HepG2 (cell line): ENCODE measurements around the gene CHID1. TPM values are rescaled to one million over a fixed set of nuclear protein-coding genes. Genes with fewer than 3 reads are reported as not detected.

Source experiments
- AFF4 ChIP-seq: sonication (generic); formaldehyde crosslinking; IDR thresholded peaks from 2 replicates; pipeline ENCODE4 v1.4.0; 2020; ENCODE audit warnings: missing genetic modification reagents
- CEBPG ChIP-seq: IDR thresholded peaks from 2 replicates; pipeline ENCODE4 v1.6.1; 2016
- CREB3 ChIP-seq: sonication (generic); formaldehyde crosslinking; IDR thresholded peaks from 2 replicates; pipeline ENCODE4 v1.5.0; 2020; ENCODE audit warnings: missing genetic modification reagents
- MTF1 ChIP-seq: sonication (generic); formaldehyde crosslinking; IDR thresholded peaks from 2 replicates; pipeline ENCODE4 v1.5.0; 2020; ENCODE audit warnings: missing genetic modification reagents
- NR2C2 ChIP-seq: sonication (generic); formaldehyde crosslinking; IDR thresholded peaks from 2 replicates; pipeline ENCODE4 v1.4.0; 2020; ENCODE audit warnings: missing genetic modification reagents, mild to moderate bottlenecking, moderate library complexity, borderline replicate concordance
- PHB2 ChIP-seq: fragments of 450-650 bp; IDR thresholded peaks from 2 replicates; pipeline ENCODE4 v1.6.1; 2018; ENCODE audit not compliant: partially characterized antibody
- RXRA ChIP-seq: sonication (generic); formaldehyde crosslinking; IDR thresholded peaks from 2 replicates; pipeline ENCODE4 v1.5.1; 2020; ENCODE audit warnings: missing genetic modification reagents
- ZBED4 ChIP-seq: sonication (generic); formaldehyde crosslinking; IDR thresholded peaks from 2 replicates; pipeline ENCODE4 v1.4.0; 2020; ENCODE audit warnings: missing genetic modification reagents, borderline replicate concordance
- ZBTB34 ChIP-seq: sonication (generic); formaldehyde crosslinking; IDR thresholded peaks from 2 replicates; pipeline ENCODE4 v1.8.0; 2022; ENCODE audit warnings: mild to moderate bottlenecking, missing genetic modification reagents
- ZBTB7A ChIP-seq: sonication (generic); formaldehyde crosslinking; IDR thresholded peaks from 2 replicates; pipeline ENCODE4 v1.8.0; 2022; ENCODE audit warnings: mild to moderate bottlenecking, missing genetic modification reagents
- ZFYVE20 ChIP-seq: sonication (generic); formaldehyde crosslinking; IDR thresholded peaks from 2 replicates; pipeline ENCODE4 v1.8.0; 2023; ENCODE audit warnings: low read depth, mild to moderate bottlenecking, moderate library complexity, missing genetic modification reagents, borderline replicate concordance
- ZNF737 ChIP-seq: sonication (generic); formaldehyde crosslinking; IDR thresholded peaks from 2 replicates; pipeline ENCODE4 v1.5.0; 2020; ENCODE audit warnings: missing genetic modification reagents, mild to moderate bottlenecking, borderline replicate concordance
- polyA plus RNA-seq, 8 experiments: library from polyadenylated mRNA; depleted of rRNA in 3 of 8; stranded (reverse) in 7 of 8; unstranded in 1 of 8; fragments of >200 nt; fragmentation: Illumina TruSeq in 4 of 8; extraction: Trizol in 4 of 8; gene quantifications; 2 replicates each; pipeline versions ENCODE4 v1.2.1 to v1.2.3, GENCODE V29; 2011 to 2016; ENCODE audit warnings: low read depth in 4 of 8, missing spikeins in 1 of 8, mixed read lengths in 1 of 8; ENCODE audit not compliant: insufficient read depth in 1 of 8
- total RNA-seq, 5 experiments: library from RNA; depleted of rRNA; stranded (reverse); fragments of >200 nt; fragmentation: Illumina TruSeq; extraction: Trizol; gene quantifications; 2 replicates each; pipeline ENCODE4 v1.2.3, GENCODE V29; 2016; ENCODE audit warnings: low read depth in 1 of 5
- TF ChIP-seq, protein P1 (sequence below): sonication (generic); formaldehyde crosslinking; IDR thresholded peaks from 2 replicates; pipeline ENCODE4 v1.5.0; 2020; ENCODE audit warnings: mild to moderate bottlenecking, missing genetic modification reagents

Gene CHID1
- total and polyA plus RNA-seq, 2 of the 13 experiments (the other 11 are each of a cell fraction or from before 2014, with no cell fraction given) = 65.1 to 93.6 TPM

GRCh38 chr11:819943-820649 lies 90.5 kb downstream of the CHID1 start (continued):
- TF ChIP-seq ZBTB7A (CRISPR knock-in tag) = 0 out of 2 replicates have a peak, but pooled peaks have one; percentile 40
- no peak for TF ChIP-seq ZNF737 (CRISPR knock-in tag)
- TF ChIP-seq AFF4 (CRISPR knock-in tag) = no peak
- 0 out of 2 replicates have a peak, but pooled peaks have one; percentile 54 for TF ChIP-seq MTF1 (CRISPR knock-in tag)
- TF ChIP-seq RXRA (CRISPR knock-in tag) = peak; percentile 27; the same call in 1 of the 2 replicates
- no peak for TF ChIP-seq ZBED4 (CRISPR knock-in tag)
- no peak for TF ChIP-seq PHB2
- no peak for TF ChIP-seq CREB3 (CRISPR knock-in tag)
- TF ChIP-seq ZBTB34 (CRISPR knock-in tag) = no peak
- TF ChIP-seq NR2C2 (CRISPR knock-in tag) = peak; percentile 62; the same call in 1 of the 2 replicates
- no peak for TF ChIP-seq ZFYVE20
- TF ChIP-seq, protein P1, sequence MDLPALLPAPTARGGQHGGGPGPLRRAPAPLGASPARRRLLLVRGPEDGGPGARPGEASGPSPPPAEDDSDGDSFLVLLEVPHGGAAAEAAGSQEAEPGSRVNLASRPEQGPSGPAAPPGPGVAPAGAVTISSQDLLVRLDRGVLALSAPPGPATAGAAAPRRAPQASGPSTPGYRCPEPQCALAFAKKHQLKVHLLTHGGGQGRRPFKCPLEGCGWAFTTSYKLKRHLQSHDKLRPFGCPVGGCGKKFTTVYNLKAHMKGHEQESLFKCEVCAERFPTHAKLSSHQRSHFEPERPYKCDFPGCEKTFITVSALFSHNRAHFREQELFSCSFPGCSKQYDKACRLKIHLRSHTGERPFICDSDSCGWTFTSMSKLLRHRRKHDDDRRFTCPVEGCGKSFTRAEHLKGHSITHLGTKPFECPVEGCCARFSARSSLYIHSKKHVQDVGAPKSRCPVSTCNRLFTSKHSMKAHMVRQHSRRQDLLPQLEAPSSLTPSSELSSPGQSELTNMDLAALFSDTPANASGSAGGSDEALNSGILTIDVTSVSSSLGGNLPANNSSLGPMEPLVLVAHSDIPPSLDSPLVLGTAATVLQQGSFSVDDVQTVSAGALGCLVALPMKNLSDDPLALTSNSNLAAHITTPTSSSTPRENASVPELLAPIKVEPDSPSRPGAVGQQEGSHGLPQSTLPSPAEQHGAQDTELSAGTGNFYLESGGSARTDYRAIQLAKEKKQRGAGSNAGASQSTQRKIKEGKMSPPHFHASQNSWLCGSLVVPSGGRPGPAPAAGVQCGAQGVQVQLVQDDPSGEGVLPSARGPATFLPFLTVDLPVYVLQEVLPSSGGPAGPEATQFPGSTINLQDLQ (CRISPR knock-in tag) = no peak
- TF ChIP-seq CEBPG = no peak
